ENCODE data around the gene RHBDD2. TPM values are rescaled to one million over a fixed set of nuclear protein-coding genes. Genes with fewer than 3 reads are reported as not detected.

RHBDD2 gene
- total and polyA plus RNA-seq, 9 of the 15 experiments (the other 6 are each of a cell fraction or from before 2014, with no cell fraction given) = 3.3 to 36.7 (median 17.9) TPM

GRCh38 chr7:75914655-75915415 lies 36.0 kb downstream of the RHBDD2 start, which contains the start of gene POR (continued):
- peak; percentile 53; the same call in 1 of the 2 replicates for TF ChIP-seq ELF1 (tag; IDR thresholded peaks at IDR 0.05)
- TF ChIP-seq ZNF165 (CRISPR knock-in tag; IDR thresholded peaks at IDR 0.05; ENCODE audit: borderline replicate concordance) = 0 out of 2 replicates have a peak, but pooled peaks have one; percentile 75
- TF ChIP-seq CTCFL (IDR thresholded peaks at IDR 0.05; ENCODE audit: borderline replicate concordance, insufficient read depth, low read depth, low read length, poor library complexity, severe bottlenecking) = peak; percentile 31
- TF ChIP-seq EWSR1 (IDR thresholded peaks at IDR 0.05; ENCODE audit: borderline replicate concordance, low read depth, partially characterized antibody) = no peak
- peak; percentile 77 for TF ChIP-seq ZNF583 (CRISPR knock-in tag; IDR thresholded peaks at IDR 0.05)
- no peak for TF ChIP-seq KHSRP (IDR thresholded peaks at IDR 0.05)
- TF ChIP-seq GATAD2A (IDR thresholded peaks at IDR 0.05) = peak; percentile 40; the same call in 1 of the 2 replicates
- TF ChIP-seq U2AF2 (optimal IDR thresholded peaks at IDR 0.05; ENCODE audit: low read depth, low read length) = no peak
- TF ChIP-seq IFI16 (CRISPR knock-in tag; IDR thresholded peaks at IDR 0.05) = no peak
- TF ChIP-seq, protein P1, sequence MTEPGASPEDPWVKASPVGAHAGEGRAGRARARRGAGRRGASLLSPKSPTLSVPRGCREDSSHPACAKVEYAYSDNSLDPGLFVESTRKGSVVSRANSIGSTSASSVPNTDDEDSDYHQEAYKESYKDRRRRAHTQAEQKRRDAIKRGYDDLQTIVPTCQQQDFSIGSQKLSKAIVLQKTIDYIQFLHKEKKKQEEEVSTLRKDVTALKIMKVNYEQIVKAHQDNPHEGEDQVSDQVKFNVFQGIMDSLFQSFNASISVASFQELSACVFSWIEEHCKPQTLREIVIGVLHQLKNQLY (CRISPR knock-in tag; conservative IDR thresholded peaks at IDR 0.05) = peak in 1 of 2 experiments; percentile 91; a peak in 2 of 4 replicates
- TF ChIP-seq, protein P2, sequence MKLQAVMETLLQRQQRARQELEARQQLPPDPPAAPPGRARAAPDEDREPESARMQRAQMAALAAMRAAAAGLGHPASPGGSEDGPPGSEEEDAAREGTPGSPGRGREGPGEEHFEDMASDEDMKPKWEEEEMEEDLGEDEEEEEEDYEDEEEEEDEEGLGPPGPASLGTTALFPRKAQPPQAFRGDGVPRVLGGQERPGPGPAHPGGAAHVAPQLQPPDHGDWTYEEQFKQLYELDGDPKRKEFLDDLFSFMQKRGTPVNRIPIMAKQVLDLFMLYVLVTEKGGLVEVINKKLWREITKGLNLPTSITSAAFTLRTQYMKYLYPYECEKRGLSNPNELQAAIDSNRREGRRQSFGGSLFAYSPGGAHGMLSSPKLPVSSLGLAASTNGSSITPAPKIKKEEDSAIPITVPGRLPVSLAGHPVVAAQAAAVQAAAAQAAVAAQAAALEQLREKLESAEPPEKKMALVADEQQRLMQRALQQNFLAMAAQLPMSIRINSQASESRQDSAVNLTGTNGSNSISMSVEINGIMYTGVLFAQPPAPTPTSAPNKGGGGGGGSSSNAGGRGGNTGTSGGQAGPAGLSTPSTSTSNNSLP (IDR thresholded peaks at IDR 0.05; ENCODE audit: borderline replicate concordance, low read depth, low read length) = peak; percentile 83; the same call in 1 of the 2 replicates
- 0 out of 2 replicates have a peak, but pooled peaks have one; percentile 12 for TF ChIP-seq ZNF175 (CRISPR knock-in tag; IDR thresholded peaks at IDR 0.05; ENCODE audit: low read depth)
- peak; percentile 95; the same call in 1 of the 2 replicates for TF ChIP-seq PREB (CRISPR knock-in tag; IDR thresholded peaks at IDR 0.05)
- TF ChIP-seq, protein P3, sequence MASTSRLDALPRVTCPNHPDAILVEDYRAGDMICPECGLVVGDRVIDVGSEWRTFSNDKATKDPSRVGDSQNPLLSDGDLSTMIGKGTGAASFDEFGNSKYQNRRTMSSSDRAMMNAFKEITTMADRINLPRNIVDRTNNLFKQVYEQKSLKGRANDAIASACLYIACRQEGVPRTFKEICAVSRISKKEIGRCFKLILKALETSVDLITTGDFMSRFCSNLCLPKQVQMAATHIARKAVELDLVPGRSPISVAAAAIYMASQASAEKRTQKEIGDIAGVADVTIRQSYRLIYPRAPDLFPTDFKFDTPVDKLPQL (IDR thresholded peaks at IDR 0.05; ENCODE audit: extremely low read depth, insufficient read length) = no peak
- TF ChIP-seq POLR2H (tag; IDR thresholded peaks at IDR 0.05; ENCODE audit: low read depth) = peak; percentile 95
- peak; percentile 89 for TF ChIP-seq CTBP1 (IDR thresholded peaks at IDR 0.05; ENCODE audit: borderline replicate concordance)
- TF ChIP-seq, protein P4, sequence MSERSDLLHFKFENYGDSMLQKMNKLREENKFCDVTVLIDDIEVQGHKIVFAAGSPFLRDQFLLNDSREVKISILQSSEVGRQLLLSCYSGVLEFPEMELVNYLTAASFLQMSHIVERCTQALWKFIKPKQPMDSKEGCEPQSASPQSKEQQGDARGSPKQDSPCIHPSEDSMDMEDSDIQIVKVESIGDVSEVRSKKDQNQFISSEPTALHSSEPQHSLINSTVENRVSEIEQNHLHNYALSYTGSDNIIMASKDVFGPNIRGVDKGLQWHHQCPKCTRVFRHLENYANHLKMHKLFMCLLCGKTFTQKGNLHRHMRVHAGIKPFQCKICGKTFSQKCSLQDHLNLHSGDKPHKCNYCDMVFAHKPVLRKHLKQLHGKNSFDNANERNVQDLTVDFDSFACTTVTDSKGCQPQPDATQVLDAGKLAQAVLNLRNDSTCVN (CRISPR knock-in tag; IDR thresholded peaks at IDR 0.05) = peak; percentile 80
- TF ChIP-seq SMAD1 (IDR thresholded peaks at IDR 0.05; ENCODE audit: low read depth, low read length, partially characterized antibody) = peak; percentile 53
- TF ChIP-seq POLR2B (IDR thresholded peaks at IDR 0.05; ENCODE audit: low read depth, partially characterized antibody) = peak; percentile 90

All from K562 (cell line).